ENCODE measurements around the gene PSME4.

The PSME4 gene, protein sequence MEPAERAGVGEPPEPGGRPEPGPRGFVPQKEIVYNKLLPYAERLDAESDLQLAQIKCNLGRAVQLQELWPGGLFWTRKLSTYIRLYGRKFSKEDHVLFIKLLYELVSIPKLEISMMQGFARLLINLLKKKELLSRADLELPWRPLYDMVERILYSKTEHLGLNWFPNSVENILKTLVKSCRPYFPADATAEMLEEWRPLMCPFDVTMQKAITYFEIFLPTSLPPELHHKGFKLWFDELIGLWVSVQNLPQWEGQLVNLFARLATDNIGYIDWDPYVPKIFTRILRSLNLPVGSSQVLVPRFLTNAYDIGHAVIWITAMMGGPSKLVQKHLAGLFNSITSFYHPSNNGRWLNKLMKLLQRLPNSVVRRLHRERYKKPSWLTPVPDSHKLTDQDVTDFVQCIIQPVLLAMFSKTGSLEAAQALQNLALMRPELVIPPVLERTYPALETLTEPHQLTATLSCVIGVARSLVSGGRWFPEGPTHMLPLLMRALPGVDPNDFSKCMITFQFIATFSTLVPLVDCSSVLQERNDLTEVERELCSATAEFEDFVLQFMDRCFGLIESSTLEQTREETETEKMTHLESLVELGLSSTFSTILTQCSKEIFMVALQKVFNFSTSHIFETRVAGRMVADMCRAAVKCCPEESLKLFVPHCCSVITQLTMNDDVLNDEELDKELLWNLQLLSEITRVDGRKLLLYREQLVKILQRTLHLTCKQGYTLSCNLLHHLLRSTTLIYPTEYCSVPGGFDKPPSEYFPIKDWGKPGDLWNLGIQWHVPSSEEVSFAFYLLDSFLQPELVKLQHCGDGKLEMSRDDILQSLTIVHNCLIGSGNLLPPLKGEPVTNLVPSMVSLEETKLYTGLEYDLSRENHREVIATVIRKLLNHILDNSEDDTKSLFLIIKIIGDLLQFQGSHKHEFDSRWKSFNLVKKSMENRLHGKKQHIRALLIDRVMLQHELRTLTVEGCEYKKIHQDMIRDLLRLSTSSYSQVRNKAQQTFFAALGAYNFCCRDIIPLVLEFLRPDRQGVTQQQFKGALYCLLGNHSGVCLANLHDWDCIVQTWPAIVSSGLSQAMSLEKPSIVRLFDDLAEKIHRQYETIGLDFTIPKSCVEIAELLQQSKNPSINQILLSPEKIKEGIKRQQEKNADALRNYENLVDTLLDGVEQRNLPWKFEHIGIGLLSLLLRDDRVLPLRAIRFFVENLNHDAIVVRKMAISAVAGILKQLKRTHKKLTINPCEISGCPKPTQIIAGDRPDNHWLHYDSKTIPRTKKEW (N-terminal part only)

GRCh38 chr2:53970724-53971602 lies at the start of gene PSME4:
Gene PSME4 (minus strand): TSS chr2:53970993. CDS start chr2:53970784, 209 bp downstream.
- peak; percentile 78 for DNase-seq
- in situ Hi-C loops (cut with MboI; ENCODE audit: low pct_unique_long_range_greater_than_20kb, low sequenced_read_pairs), result no loop called here

GRCh38 chr2:54015798-54016699 lies 45.3 kb upstream of the PSME4 start:
- in situ Hi-C loops (cut with MboI; ENCODE audit: low pct_unique_long_range_greater_than_20kb, low sequenced_read_pairs), result no loop called here
- no peak for DNase-seq

GRCh38 chr2:54013996-54014395 lies 43.2 kb upstream of the PSME4 start:
- DNase-seq, result peak; percentile 45

GRCh38 chr2:54012538-54013141 lies 41.8 kb upstream of the PSME4 start:
- DNase-seq, result no peak
- in situ Hi-C loops (cut with MboI; ENCODE audit: low pct_unique_long_range_greater_than_20kb, low sequenced_read_pairs), result no loop called here

More at GRCh38 chr2:54013996-54014395, 43.2 kb upstream of the PSME4 start:
- in situ Hi-C loops (cut with MboI; ENCODE audit: low pct_unique_long_range_greater_than_20kb, low sequenced_read_pairs), result no loop called here

GRCh38 chr2:54009549-54009948 lies 38.8 kb upstream of the PSME4 start:
- in situ Hi-C loops (cut with MboI; ENCODE audit: low pct_unique_long_range_greater_than_20kb, low sequenced_read_pairs), result no loop called here
- DNase-seq, result no peak

DNA sequence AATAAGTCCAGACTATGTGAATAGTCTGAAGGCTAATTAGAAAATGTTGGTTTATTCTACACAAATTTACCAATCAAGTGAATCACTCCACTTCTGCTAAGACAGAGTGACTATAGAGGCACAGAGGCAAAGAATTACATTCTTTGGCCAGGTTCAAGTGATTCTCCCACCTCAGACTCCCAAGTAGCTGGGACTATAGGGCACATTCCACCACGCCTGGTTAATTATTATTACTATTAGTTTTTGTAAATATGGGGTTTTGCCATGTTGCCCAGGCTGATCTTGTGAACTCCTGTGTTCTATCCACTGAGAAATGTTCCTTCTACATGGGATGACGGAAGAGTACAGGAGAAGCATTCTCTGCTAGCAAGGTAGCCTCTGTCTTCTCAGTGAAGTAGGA lies 37.6 kb upstream of the PSME4 start:
- in situ Hi-C loops (cut with MboI; ENCODE audit: low pct_unique_long_range_greater_than_20kb, low sequenced_read_pairs), result no loop called here

GRCh38 chr2:54000524-54000923 lies 29.7 kb upstream of the PSME4 start:
- in situ Hi-C loops (cut with MboI; ENCODE audit: low pct_unique_long_range_greater_than_20kb, low sequenced_read_pairs), result no loop called here
- peak; percentile 37 for DNase-seq

More for the DNA sequence above, 37.6 kb upstream of the PSME4 start:
- no peak for DNase-seq

DNA sequence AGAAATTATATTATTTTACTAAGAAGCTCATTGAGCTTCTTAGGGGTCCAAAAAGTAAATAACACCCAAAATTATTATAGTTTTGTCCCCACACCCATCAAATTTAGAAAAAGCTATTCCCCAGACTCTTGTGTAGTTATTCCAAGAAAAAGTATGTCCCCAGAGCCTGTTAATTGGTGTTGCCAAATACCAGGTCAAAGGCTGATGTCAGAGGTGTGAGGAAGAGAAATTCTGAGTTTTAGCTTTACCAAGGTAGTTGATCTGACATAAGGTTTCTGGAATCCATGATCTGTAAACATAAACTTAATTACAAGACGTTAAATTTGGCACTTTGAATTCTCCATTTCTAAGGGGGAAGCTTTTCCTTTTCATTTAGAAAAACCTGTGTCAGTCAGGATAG lies 29.3 kb upstream of the PSME4 start:
- in situ Hi-C loops (cut with MboI; ENCODE audit: low pct_unique_long_range_greater_than_20kb, low sequenced_read_pairs), result no loop called here
- DNase-seq, result no peak

DNA sequence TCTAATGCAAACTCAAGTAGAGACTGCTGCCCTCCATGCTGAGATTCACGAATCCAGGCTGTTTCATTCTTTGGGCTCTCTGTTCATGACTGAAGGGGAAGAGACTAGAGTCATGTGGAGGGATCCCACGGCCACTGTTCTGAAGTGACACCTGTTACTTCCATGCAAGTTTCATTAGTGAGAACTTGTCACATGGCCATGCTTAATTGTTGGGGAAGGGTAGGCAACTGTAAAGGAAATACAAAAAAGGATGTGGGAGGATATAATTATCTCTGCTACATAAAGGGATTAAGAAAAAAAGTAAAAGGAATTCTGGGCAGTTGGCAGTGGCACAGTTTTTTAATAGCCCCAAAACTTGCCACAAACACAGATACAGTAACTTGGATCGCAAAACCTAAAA lies 28.0 kb upstream of the PSME4 start:
- peak; percentile 45 for DNase-seq
- in situ Hi-C loops (cut with MboI; ENCODE audit: low pct_unique_long_range_greater_than_20kb, low sequenced_read_pairs), result no loop called here

GRCh38 chr2:53994818-53995808 lies 24.3 kb upstream of the PSME4 start:
- peak; percentile 83 for DNase-seq
- in situ Hi-C loops (cut with MboI; ENCODE audit: low pct_unique_long_range_greater_than_20kb, low sequenced_read_pairs), result no loop called here

- in situ Hi-C loops (cut with MboI; ENCODE audit: low pct_unique_long_range_greater_than_20kb, low sequenced_read_pairs), result no loop called here
- DNase-seq, result no peak
Observed at GRCh38 chr2:53991948-53992347, 21.2 kb upstream of the PSME4 start.

GRCh38 chr2:53989210-53989862 lies 18.5 kb upstream of the PSME4 start:
- in situ Hi-C loops (cut with MboI; ENCODE audit: low pct_unique_long_range_greater_than_20kb, low sequenced_read_pairs), result no loop called here

DNA sequence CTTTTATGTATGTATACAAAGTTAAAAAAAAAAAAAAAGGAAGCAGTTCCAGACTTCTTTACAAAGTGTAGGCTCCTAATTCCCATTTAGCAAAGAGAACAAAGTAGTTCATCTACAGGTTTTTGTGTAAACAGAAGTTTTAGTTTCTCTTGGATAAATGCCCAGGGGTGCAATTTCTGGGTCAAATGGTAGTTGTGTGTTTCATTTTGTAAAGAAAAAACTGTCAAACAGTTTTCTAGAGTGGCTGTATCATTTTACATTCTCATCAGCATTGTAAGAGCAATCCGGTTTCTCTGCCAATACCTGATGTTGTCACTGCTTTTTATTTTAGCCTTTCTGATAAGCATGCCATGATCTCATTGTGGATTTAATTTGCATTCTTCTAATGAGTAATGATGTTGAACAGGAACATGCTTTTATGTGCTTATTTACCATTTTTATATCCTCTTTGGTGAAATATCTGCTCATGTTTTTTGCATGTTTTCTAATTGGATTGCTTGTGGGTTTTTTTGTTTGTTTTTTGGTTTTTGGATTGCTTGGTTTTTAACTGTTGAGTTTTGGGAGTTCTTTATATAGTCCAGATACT lies 16.6 kb upstream of the PSME4 start:
- no peak for DNase-seq
- in situ Hi-C loops (cut with MboI; ENCODE audit: low pct_unique_long_range_greater_than_20kb, low sequenced_read_pairs), result no loop called here

More at GRCh38 chr2:53989210-53989862, 18.5 kb upstream of the PSME4 start:
- no peak for DNase-seq

DNA sequence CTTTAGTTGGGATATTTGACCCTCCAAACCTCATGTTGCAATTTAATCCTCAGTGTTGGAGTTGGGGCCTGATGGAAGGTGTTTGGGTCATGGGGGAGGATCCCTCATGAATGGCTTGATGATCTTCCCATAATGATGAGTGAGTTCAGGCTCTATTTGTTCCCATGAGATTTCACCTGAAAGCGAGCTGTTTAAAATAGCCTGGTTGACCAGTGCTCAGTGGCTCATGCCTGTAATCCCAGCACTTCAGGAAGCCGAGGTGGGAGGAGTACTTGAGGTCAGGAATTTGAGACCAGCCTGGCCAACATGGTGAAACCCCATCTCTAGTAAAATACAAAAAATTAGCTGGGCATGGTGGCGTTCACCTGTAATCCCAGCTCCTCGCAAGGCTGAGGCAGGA lies 14.9 kb upstream of the PSME4 start:
- in situ Hi-C loops (cut with MboI; ENCODE audit: low pct_unique_long_range_greater_than_20kb, low sequenced_read_pairs), result no loop called here
- no peak for DNase-seq

All from KBM-7 (cell line).